Upper lobe of right lung (tissue), 1 donor: ENCODE results near the gene MCU. TPM values are rescaled to one million over a fixed set of nuclear protein-coding genes. Genes with fewer than 3 reads are reported as not detected.

Source experiments
- ATAC-seq: fragments of 200-7000 bp; cut with Tn5 transposase; one replicate; pipeline ENCODE4 v1.9.1; 2020; ENCODE audit warnings: mild to moderate bottlenecking, moderate library complexity
- DNase-seq: peaks from one replicate; pipeline ENCODE4 v3.0.0-alpha.2; 2020
- H3K27ac ChIP-seq: fragments of 200-600 bp; one replicate; pipeline ENCODE4 v1.8.0; 2022
- H3K27me3 ChIP-seq: fragments of 200-600 bp; one replicate; pipeline ENCODE4 v1.8.0; 2022; ENCODE audit warnings: mild to moderate bottlenecking
- H3K36me3 ChIP-seq: fragments of 200-600 bp; one replicate; pipeline ENCODE4 v1.8.0; 2022
- H3K4me1 ChIP-seq: fragments of 200-600 bp; one replicate; pipeline ENCODE4 v1.8.0; 2022
- H3K4me3 ChIP-seq: fragments of 200-600 bp; one replicate; pipeline ENCODE4 v1.8.0; 2022; ENCODE audit warnings: mild to moderate bottlenecking
- H3K9me3 ChIP-seq: fragments of 200-600 bp; one replicate; pipeline ENCODE4 v1.8.0; 2022
- intact Hi-C: fragments of 100-400 bp; cut with DNase I; formaldehyde crosslinking; loops from one replicate; pipeline ENCODE4 v1.11.0; 2022
- total RNA-seq: library from RNA; stranded (reverse); fragmentation: NEBNext Ultra II Directional; extraction: Animal tissue kit (Norgen Biotek cat#: 25700); gene quantifications from one replicate; pipeline ENCODE4 v1.2.1, GENCODE V29; 2021
- TF ChIP-seq, protein P1 (sequence below): fragments of 200-600 bp; IDR thresholded peaks from one replicate; pipeline ENCODE4 v1.8.0; 2022; ENCODE audit warnings: antibody characterized with exemption
- donor health status: DM: no; HTN: yes; CAD: no; lungs with severe emphysema.

The MCU gene
- total RNA-seq, 1 donor from 2014 or later: 31.1 TPM

DNA sequence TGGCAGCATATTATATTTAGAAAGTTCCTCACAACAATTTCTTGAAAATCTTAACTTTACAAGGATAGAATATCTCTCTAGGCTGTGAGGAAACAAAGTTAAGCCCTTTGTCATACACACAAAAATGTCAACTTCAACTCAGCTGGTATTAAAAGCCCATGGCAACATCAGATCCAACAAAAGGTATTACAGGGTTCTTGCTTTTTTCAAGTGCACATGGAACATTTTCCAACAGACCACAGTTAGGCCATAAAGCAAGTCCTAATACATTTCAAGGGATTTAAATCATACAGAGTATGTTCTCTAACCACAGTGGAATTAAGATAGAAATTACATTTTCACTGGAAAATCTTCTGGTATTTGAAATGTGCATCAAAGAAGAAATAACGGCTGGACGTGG is 129.7 kb downstream of the MCU start:
- TF ChIP-seq, protein P1, sequence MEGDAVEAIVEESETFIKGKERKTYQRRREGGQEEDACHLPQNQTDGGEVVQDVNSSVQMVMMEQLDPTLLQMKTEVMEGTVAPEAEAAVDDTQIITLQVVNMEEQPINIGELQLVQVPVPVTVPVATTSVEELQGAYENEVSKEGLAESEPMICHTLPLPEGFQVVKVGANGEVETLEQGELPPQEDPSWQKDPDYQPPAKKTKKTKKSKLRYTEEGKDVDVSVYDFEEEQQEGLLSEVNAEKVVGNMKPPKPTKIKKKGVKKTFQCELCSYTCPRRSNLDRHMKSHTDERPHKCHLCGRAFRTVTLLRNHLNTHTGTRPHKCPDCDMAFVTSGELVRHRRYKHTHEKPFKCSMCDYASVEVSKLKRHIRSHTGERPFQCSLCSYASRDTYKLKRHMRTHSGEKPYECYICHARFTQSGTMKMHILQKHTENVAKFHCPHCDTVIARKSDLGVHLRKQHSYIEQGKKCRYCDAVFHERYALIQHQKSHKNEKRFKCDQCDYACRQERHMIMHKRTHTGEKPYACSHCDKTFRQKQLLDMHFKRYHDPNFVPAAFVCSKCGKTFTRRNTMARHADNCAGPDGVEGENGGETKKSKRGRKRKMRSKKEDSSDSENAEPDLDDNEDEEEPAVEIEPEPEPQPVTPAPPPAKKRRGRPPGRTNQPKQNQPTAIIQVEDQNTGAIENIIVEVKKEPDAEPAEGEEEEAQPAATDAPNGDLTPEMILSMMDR: no peak
- Histone ChIP-seq H3K4me3 (no peak overlapping the region), H3K4me1 (no peaks in the 10 kb centered on the region), H3K27me3 (no peaks in the 10 kb centered on the region), H3K36me3 (no peaks in the 10 kb centered on the region), H3K9me3 (no peaks in the 10 kb centered on the region), H3K27ac (no peak overlapping the region)
- ATAC-seq: no peak
- intact Hi-C loops: no loop called here
- DNase-seq: no peak

DNA sequence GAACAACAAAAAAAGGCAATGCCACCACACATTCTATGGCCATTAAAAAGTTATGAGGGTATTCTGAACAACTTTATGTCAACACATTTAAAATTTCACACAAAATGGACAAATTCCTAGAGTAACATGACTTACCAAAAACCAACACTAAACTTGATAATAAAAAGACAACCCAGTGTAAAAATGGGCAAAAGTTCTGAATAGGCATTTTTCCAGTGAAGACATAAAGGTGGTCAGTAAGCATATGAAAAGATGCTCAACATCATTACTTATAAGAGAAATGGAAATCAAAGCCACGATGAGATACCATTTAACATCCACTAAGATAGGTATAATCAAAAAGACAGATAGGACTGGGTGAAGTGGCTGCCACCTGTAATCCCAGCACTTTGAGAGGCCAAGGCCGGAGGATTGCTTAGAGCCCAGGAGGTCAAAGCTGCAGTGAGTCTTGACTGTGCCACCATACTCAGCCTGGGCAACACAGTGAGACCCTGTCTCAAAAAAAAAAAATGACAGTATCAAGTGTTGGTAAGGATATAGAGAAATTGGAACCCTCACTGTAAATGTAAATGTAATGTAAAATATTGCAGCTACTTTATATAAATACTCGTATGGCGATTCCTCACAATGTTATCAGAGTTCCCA is 130.5 kb downstream of the MCU start:
- Histone ChIP-seq H3K4me3 (no peak overlapping the region), H3K36me3 (no peaks in the 10 kb centered on the region), H3K9me3 (no peaks in the 10 kb centered on the region), H3K27ac (no peak overlapping the region), H3K4me1 (no peaks in the 10 kb centered on the region), H3K27me3 (no peaks in the 10 kb centered on the region)
- no peak for DNase-seq
- TF ChIP-seq, protein P1: no peak
- intact Hi-C loops: no loop called here
- no peak for ATAC-seq

DNA sequence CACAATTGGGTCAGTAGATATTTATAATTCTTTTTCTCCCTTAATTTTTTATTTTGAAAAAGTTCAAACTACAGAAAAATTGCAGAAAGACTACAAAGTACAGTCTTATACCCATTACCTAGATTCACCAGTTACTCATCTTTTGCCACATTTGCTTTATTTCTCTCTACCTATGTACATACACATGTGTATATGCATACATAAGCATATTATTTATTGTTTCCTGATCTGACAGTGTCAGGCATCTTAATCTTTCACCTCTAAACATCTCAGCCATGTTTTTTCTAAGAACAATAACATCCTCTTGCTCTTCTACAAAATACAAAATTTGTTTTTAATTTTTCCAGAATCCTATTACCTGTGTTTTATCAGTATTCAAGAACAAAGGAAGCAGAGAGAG is 133.2 kb downstream of the MCU start:
- Histone ChIP-seq H3K9me3 (no peaks in the 10 kb centered on the region), H3K36me3 (no peaks in the 10 kb centered on the region), H3K4me1 (peaks cover under 1% of the 10 kb centered on the region), H3K4me3 (no peak overlapping the region), H3K27me3 (no peaks in the 10 kb centered on the region), H3K27ac (no peak overlapping the region)
- ATAC-seq (no peak), DNase-seq (no peak)
- intact Hi-C loops: no loop called here
- TF ChIP-seq, protein P1: no peak

DNA sequence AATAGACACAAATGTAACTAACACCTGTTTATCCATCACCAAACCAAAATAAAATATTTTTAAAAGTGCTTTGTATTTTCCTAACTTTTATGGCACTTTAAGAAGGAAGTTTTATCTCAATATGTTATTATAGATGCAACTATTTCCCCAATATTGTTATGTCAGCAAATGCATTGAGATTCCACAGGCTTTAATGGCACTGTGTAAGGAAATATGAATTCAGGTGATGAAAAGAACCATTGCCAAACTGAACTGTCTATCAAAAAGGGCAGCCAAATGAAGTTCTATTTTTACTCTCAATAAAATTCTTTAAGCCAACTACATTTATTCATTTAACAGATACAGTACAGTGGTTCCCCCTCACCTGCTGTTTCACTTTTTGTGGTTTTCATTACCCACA is 134.4 kb downstream of the MCU start:
- Histone ChIP-seq H3K4me1 (peaks cover 10% of the 10 kb centered on the region), H3K27me3 (no peaks in the 10 kb centered on the region), H3K9me3 (no peaks in the 10 kb centered on the region), H3K36me3 (no peaks in the 10 kb centered on the region), H3K27ac (no peak overlapping the region), H3K4me3 (no peak overlapping the region)
- DNase-seq (no peak), ATAC-seq (no peak)
- TF ChIP-seq, protein P1: no peak
- intact Hi-C loops: no loop called here

DNA sequence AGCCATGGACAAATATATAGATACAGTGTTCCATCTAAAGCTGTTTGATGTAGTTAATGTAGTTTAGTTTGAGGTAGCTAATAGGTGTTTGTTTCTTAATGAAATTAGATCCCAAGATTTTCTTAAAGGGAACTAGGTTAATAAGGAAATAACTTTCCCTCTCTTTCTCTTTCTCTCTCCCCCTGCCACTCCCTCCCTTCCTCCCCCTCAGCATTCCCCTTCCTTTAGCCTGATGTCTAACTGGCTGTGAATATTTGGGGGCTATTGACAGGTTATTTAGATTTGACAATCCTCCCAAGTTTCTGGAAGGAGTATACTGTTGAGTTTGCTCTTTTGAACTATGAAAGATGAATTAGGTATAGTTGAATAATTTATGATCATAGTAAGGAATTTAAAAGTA is 136.4 kb downstream of the MCU start:
- H3K9me3 ChIP-seq: no peaks in the 10 kb centered on the region
- ATAC-seq (no peak), DNase-seq (no peak)
- no peak overlapping the region for H3K27ac ChIP-seq
- no peaks in the 10 kb centered on the region for H3K36me3 ChIP-seq
- H3K4me3 ChIP-seq: no peak overlapping the region
- intact Hi-C loops: no loop called here
- TF ChIP-seq, protein P1: no peak
- peaks cover 14% of the 10 kb centered on the region for H3K4me1 ChIP-seq
- H3K27me3 ChIP-seq: no peaks in the 10 kb centered on the region

DNA sequence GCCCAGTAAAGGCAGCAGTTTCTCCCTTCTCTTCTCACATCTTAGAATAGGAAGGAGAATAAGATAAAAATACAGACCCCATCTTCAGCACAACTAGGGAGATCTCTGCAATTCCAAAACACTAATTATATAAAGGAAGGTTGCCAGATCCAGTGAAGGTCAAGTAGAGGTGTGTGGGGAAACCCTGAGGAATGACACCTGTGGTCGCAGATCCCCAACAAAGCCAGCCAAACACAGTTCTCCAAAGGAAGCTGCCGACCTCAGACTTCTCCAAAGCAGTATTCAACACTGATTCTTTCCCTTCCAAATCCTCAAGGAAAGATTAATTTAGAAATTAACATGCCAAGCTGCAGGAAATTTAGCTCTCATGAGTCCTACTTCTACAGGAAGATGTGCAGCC is 138.7 kb downstream of the MCU start:
- Histone ChIP-seq H3K27me3 (no peaks in the 10 kb centered on the region), H3K4me1 (peaks cover 14% of the 10 kb centered on the region), H3K36me3 (peaks cover 9% of the 10 kb centered on the region), H3K4me3 (no peak overlapping the region), H3K27ac (no peak overlapping the region), H3K9me3 (no peaks in the 10 kb centered on the region)
- TF ChIP-seq, protein P1: no peak
- intact Hi-C loops: loop anchor here (10.0 kb wide), 1 partner anchor 466 kb away; no protein-coding TSS in a partner anchor
- ATAC-seq (no peak), DNase-seq (no peak)
